Left renal pelvis (tissue), 4 donors: ENCODE results near the gene TIMELESS. TPM values are rescaled to one million over a fixed set of nuclear protein-coding genes. Genes with fewer than 3 reads are reported as not detected.
A peak's percentile ranks its signal among the peaks of the same experiment; 100 is the strongest.
"Not testable (repeated sequence)": the region's sequence is repeated elsewhere in the genome, so short reads cannot be mapped to it uniquely, and the experiment has no call there.

Source experiments
- DNase-seq, 4 donors: peaks; one replicate each; pipeline ENCODE4 v3.0.0-alpha.2; 2013; ENCODE audit warnings: low read depth in 4 of 4, low spot score in 3 of 4
- polyA plus RNA-seq, 4 donors: library from polyadenylated mRNA; unstranded; fragments of 120-200 nt; gene quantifications; one replicate each; pipeline ENCODE4 v1.2.1, GENCODE V29; 2013; ENCODE audit not compliant: insufficient read length in 4 of 4

Gene TIMELESS
- polyA plus RNA-seq, 4 donors, result 22.4 to 45.4 (median 38.4) TPM

GRCh38 chr12:56469007-56469930, 20.0 kb upstream of the TIMELESS start:
- DNase-seq, result no peak

GRCh38 chr12:56468216-56469006, 19.2 kb upstream of the TIMELESS start, which contains the start of gene SPRYD4:
SPRYD4 (plus strand) TSS chr12:56468578; CDS start chr12:56468592, 14 bp downstream.
- peak; percentile 72 to 87 (median 85) for DNase-seq

GRCh38 chr12:56462565-56462964, 13.3 kb upstream of the TIMELESS start:
- DNase-seq, result no peak

GRCh38 chr12:56461235-56462159, 12.3 kb upstream of the TIMELESS start:
- DNase-seq, result no peak

- DNase-seq, result no peak
Measured at GRCh38 chr12:56457817-56458216, 8.6 kb upstream of the TIMELESS start.

- DNase-seq, result no peak
Measured at GRCh38 chr12:56454557-56454956, 5.3 kb upstream of the TIMELESS start, which contains the start of gene MIP. MIP (minus strand) TSS chr12:56454657; CDS start chr12:56454613, 44 bp downstream.

- DNase-seq, result no peak
Measured at GRCh38 chr12:56451147-56451546, 1.9 kb upstream of the TIMELESS start.

GRCh38 chr12:56450241-56450640, 1.0 kb upstream of the TIMELESS start:
- no peak for DNase-seq

GRCh38 chr12:56449622-56449984, 377 bp upstream of the TIMELESS start:
- no peak for DNase-seq

- not testable (repeated sequence) for DNase-seq
Measured at GRCh38 chr12:56443208-56443607, 6.0 kb downstream of the TIMELESS start.

- DNase-seq, result no peak
Measured at GRCh38 chr12:56437430-56438176, 11.6 kb downstream of the TIMELESS start.

GRCh38 chr12:56434828-56435227, 14.4 kb downstream of the TIMELESS start:
- no peak for DNase-seq

GRCh38 chr12:56431850-56432249, 17.4 kb downstream of the TIMELESS start:
- DNase-seq, result no peak

GRCh38 chr12:56431288-56431687, 17.9 kb downstream of the TIMELESS start:
- DNase-seq, result no peak

- no peak for DNase-seq
Measured at GRCh38 chr12:56425940-56426438, 23.2 kb downstream of the TIMELESS start.

GRCh38 chr12:56425193-56425592, 24.0 kb downstream of the TIMELESS start:
- no peak for DNase-seq

GRCh38 chr12:56420411-56420810, 28.8 kb downstream of the TIMELESS start:
- no peak for DNase-seq

- DNase-seq, result no peak
Measured at GRCh38 chr12:56417739-56418138, 31.5 kb downstream of the TIMELESS start.

- DNase-seq, result no peak
Measured at GRCh38 chr12:56414401-56414800, 34.8 kb downstream of the TIMELESS start.
